ENCODE results near the gene NTNG1.

- TF ChIP-seq CTCF (IDR thresholded peaks at IDR 0.05) (no peak), POLR2A (IDR thresholded peaks at IDR 0.05) (no peak)
Observed at GRCh38 chr1:107457989-107458388, 317.1 kb downstream of the NTNG1 start.
